ENCODE results near the gene BACH1.
"Not testable (repeated sequence)": the region's sequence is repeated elsewhere in the genome, so short reads cannot be mapped to it uniquely, and the experiment has no call there.

Gene BACH1

GRCh38 chr21:29298348-29299045 is at the start of gene BACH1:
TSS of gene BACH1 (plus strand) at chr21:29298922. CDS start at chr21:29321281, 22,359 bp downstream.
- peak; percentile 97 for DNase-seq (ENCODE audit: low spot score)

GRCh38 chr21:29249289-29249688 is 49.4 kb upstream of the BACH1 start:
- DNase-seq (ENCODE audit: low spot score), result not testable (repeated sequence)

GRCh38 chr21:29250636-29251035 is 48.1 kb upstream of the BACH1 start:
- DNase-seq (ENCODE audit: low spot score), result no peak

GRCh38 chr21:29253861-29254260 is 44.9 kb upstream of the BACH1 start:
- DNase-seq (ENCODE audit: low spot score), result not testable (repeated sequence)

- no peak for DNase-seq (ENCODE audit: low spot score)
These were observed 44.2 kb upstream of the BACH1 start for GRCh38 chr21:29254550-29254949.

- DNase-seq (ENCODE audit: low spot score), result no peak
These were observed 42.4 kb upstream of the BACH1 start for GRCh38 chr21:29256126-29256910.

GRCh38 chr21:29257701-29258100 is 41.0 kb upstream of the BACH1 start:
- DNase-seq (ENCODE audit: low spot score), result no peak

- DNase-seq (ENCODE audit: low spot score), result no peak
These were observed 39.9 kb upstream of the BACH1 start for GRCh38 chr21:29258626-29259338.

- DNase-seq (ENCODE audit: low spot score), result no peak
These were observed 38.3 kb upstream of the BACH1 start for GRCh38 chr21:29260461-29260860.

- no peak for DNase-seq (ENCODE audit: low spot score)
These were observed 36.9 kb upstream of the BACH1 start for GRCh38 chr21:29261555-29262540.

- no peak for DNase-seq (ENCODE audit: low spot score)
These were observed 34.0 kb upstream of the BACH1 start for GRCh38 chr21:29264721-29265120.

- DNase-seq (ENCODE audit: low spot score), result no peak
These were observed 32.8 kb upstream of the BACH1 start for GRCh38 chr21:29265690-29266479.

- DNase-seq (ENCODE audit: low spot score), result no peak
These were observed 31.1 kb upstream of the BACH1 start for GRCh38 chr21:29267666-29268065.

GRCh38 chr21:29271927-29272333 is 26.8 kb upstream of the BACH1 start:
- DNase-seq (ENCODE audit: low spot score), result no peak

GRCh38 chr21:29277442-29277841 is 21.3 kb upstream of the BACH1 start:
- no peak for DNase-seq (ENCODE audit: low spot score)

- no peak for DNase-seq (ENCODE audit: low spot score)
These were observed 19.2 kb upstream of the BACH1 start for GRCh38 chr21:29279558-29279957.

GRCh38 chr21:29281801-29282200 is 16.9 kb upstream of the BACH1 start:
- DNase-seq (ENCODE audit: low spot score), result not testable (repeated sequence)

GRCh38 chr21:29287383-29287782 is 11.3 kb upstream of the BACH1 start:
- no peak for DNase-seq (ENCODE audit: low spot score)

GRCh38 chr21:29288239-29288638 is 10.5 kb upstream of the BACH1 start:
- no peak for DNase-seq (ENCODE audit: low spot score)

- DNase-seq (ENCODE audit: low spot score), result no peak
These were observed 9.4 kb upstream of the BACH1 start for GRCh38 chr21:29289317-29289716.

GRCh38 chr21:29290240-29290639 is 8.5 kb upstream of the BACH1 start:
- no peak for DNase-seq (ENCODE audit: low spot score)
